Measurements from ENCODE around the gene IFI35.

The IFI35 gene

DNA sequence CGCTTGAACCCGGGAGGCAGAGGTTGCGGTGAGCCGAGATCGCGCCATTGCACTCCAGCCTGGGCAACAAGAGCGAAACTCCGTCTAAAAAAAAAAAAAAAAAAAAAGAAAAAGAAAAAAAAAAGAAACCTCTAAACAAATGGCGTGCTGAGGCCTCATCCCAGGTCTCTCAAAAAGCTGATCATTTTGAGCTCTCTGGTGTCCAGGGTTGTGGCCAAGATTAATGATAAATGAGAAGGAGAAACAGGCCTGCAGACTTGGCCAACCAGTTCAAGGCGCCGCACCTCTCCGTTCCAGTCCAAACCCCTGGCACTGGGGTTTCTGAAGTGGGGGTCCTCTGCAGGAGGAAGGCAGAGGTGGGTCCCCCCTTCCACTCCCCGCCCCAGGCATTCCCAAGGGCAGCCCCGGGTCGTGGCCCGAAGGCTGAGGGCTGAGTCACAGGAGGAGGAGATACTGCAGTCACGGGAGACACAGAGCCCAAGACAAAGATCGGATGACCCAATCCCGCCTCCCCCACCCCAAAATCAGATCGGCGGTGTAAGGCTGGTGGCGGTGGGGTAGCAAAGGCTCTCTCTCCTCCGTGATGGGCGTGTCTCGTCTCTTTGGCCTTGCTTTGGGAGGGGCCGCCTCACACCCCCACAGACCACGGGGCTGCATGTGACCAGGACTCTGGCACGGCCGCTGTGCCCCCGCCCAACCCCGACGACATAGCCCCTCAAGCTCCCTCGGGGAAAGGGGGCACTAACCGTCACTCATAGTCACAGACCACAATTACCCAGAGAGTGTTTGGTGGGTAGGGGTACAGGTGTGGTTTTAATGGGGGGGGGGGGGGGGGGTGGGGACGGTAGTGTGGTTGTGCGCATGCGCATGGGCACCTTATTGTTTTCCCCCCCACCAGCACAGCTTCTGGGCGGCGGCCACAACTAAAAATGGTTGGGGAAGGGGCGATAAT, 14.5 kb downstream of the IFI35 start:
- ATAC-seq, result peak; percentile 38
- TF ChIP-seq ISL1 (CRISPR knock-in tag; IDR thresholded peaks at IDR 0.05) (no peak), TOX (CRISPR knock-in tag; IDR thresholded peaks at IDR 0.05; ENCODE audit: borderline replicate concordance) (no peak), ZFP3 (CRISPR knock-in tag; IDR thresholded peaks at IDR 0.05) (no peak), ARNTL (CRISPR knock-in tag; IDR thresholded peaks at IDR 0.05; ENCODE audit: borderline replicate concordance, low read depth) (no peak), GLIS3 (CRISPR knock-in tag; IDR thresholded peaks at IDR 0.05) (no peak), OSR1 (CRISPR knock-in tag; IDR thresholded peaks at IDR 0.05) (no peak), ESRRG (CRISPR knock-in tag; IDR thresholded peaks at IDR 0.05) (no peak), ZC3H10 (CRISPR knock-in tag; IDR thresholded peaks at IDR 0.05) (no peak), BACH2 (CRISPR knock-in tag; IDR thresholded peaks at IDR 0.05; ENCODE audit: borderline replicate concordance) (no peak), PPARA (CRISPR knock-in tag; IDR thresholded peaks at IDR 0.05; ENCODE audit: borderline replicate concordance) (no peak), ZNF70 (CRISPR knock-in tag; IDR thresholded peaks at IDR 0.05) (peak; percentile 41; the same call in 1 of the 2 replicates), TCF4 (CRISPR knock-in tag; IDR thresholded peaks at IDR 0.05; ENCODE audit: borderline replicate concordance) (no peak)
- TF ChIP-seq, protein P1, sequence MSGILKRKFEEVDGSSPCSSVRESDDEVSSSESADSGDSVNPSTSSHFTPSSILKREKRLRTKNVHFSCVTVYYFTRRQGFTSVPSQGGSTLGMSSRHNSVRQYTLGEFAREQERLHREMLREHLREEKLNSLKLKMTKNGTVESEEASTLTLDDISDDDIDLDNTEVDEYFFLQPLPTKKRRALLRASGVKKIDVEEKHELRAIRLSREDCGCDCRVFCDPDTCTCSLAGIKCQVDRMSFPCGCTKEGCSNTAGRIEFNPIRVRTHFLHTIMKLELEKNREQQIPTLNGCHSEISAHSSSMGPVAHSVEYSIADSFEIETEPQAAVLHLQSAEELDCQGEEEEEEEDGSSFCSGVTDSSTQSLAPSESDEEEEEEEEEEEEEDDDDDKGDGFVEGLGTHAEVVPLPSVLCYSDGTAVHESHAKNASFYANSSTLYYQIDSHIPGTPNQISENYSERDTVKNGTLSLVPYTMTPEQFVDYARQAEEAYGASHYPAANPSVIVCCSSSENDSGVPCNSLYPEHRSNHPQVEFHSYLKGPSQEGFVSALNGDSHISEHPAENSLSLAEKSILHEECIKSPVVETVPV (CRISPR knock-in tag; IDR thresholded peaks at IDR 0.05), result no peak
- TF ChIP-seq, protein P2, sequence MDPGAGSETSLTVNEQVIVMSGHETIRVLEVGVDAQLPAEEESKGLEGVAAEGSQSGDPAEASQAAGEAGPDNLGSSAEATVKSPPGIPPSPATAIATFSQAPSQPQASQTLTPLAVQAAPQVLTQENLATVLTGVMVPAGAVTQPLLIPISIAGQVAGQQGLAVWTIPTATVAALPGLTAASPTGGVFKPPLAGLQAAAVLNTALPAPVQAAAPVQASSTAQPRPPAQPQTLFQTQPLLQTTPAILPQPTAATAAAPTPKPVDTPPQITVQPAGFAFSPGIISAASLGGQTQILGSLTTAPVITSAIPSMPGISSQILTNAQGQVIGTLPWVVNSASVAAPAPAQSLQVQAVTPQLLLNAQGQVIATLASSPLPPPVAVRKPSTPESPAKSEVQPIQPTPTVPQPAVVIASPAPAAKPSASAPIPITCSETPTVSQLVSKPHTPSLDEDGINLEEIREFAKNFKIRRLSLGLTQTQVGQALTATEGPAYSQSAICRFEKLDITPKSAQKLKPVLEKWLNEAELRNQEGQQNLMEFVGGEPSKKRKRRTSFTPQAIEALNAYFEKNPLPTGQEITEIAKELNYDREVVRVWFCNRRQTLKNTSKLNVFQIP (CRISPR knock-in tag; IDR thresholded peaks at IDR 0.05; ENCODE audit: borderline replicate concordance, low read depth), result no peak
- TF ChIP-seq, protein P3, sequence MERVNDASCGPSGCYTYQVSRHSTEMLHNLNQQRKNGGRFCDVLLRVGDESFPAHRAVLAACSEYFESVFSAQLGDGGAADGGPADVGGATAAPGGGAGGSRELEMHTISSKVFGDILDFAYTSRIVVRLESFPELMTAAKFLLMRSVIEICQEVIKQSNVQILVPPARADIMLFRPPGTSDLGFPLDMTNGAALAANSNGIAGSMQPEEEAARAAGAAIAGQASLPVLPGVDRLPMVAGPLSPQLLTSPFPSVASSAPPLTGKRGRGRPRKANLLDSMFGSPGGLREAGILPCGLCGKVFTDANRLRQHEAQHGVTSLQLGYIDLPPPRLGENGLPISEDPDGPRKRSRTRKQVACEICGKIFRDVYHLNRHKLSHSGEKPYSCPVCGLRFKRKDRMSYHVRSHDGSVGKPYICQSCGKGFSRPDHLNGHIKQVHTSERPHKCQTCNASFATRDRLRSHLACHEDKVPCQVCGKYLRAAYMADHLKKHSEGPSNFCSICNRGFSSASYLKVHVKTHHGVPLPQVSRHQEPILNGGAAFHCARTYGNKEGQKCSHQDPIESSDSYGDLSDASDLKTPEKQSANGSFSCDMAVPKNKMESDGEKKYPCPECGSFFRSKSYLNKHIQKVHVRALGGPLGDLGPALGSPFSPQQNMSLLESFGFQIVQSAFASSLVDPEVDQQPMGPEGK (CRISPR knock-in tag; IDR thresholded peaks at IDR 0.05; ENCODE audit: borderline replicate concordance), result peak; percentile 56; the same call in 1 of the 2 replicates

DNA sequence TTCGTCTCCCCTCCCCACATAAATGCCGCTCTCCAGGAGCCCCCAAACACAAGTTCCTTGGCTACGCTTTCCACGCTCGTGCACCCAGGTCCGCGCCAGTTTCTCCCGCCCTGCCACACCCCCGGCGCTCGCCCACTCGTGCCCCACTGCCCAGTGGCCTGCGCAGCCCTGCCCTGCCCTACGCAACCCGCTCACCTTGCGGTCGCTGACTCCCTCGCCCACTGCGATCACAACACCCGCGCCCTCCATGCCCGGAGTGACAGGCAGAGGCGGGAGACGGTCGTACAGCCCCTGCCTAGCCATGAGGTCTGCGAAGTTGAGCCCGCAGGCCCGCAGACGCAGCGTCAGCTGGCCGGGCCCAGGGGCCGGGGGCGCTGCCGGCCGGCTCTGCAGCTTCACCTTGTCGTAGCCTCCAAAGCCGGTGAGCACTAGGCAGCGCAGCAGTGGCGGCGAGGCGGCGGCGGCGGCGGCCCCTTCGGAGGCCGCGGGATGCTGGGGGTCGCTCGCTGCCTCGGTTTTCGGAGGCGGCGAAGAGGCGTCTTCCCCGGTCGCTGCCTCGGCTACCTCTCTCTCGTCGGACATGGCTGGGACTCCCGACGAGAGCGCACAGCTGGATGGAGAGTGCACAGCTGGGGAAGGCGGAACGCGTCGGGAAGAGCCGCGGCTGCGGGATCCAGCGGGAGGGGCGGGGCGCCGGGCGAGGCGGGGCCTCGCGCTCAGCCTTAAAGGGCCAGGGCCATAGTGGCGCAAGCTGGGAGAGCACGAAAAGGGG, 15.3 kb downstream of the IFI35 start, which contains the start of gene VAT1:
Gene VAT1, minus strand, starts transcription at position 645 of the 772 bp plus-strand sequence. Its CDS starts 63 bp downstream, at position 582.
- TF ChIP-seq ARNTL (CRISPR knock-in tag; IDR thresholded peaks at IDR 0.05; ENCODE audit: borderline replicate concordance, low read depth), result no peak
- TF ChIP-seq GLIS3 (CRISPR knock-in tag; IDR thresholded peaks at IDR 0.05), result no peak
- TF ChIP-seq, protein P4, sequence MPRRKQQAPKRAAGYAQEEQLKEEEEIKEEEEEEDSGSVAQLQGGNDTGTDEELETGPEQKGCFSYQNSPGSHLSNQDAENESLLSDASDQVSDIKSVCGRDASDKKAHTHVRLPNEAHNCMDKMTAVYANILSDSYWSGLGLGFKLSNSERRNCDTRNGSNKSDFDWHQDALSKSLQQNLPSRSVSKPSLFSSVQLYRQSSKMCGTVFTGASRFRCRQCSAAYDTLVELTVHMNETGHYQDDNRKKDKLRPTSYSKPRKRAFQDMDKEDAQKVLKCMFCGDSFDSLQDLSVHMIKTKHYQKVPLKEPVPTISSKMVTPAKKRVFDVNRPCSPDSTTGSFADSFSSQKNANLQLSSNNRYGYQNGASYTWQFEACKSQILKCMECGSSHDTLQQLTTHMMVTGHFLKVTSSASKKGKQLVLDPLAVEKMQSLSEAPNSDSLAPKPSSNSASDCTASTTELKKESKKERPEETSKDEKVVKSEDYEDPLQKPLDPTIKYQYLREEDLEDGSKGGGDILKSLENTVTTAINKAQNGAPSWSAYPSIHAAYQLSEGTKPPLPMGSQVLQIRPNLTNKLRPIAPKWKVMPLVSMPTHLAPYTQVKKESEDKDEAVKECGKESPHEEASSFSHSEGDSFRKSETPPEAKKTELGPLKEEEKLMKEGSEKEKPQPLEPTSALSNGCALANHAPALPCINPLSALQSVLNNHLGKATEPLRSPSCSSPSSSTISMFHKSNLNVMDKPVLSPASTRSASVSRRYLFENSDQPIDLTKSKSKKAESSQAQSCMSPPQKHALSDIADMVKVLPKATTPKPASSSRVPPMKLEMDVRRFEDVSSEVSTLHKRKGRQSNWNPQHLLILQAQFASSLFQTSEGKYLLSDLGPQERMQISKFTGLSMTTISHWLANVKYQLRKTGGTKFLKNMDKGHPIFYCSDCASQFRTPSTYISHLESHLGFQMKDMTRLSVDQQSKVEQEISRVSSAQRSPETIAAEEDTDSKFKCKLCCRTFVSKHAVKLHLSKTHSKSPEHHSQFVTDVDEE (CRISPR knock-in tag; IDR thresholded peaks at IDR 0.05), result no peak
- TF ChIP-seq, protein P1 (CRISPR knock-in tag; IDR thresholded peaks at IDR 0.05), result no peak
- TF ChIP-seq, protein P5, sequence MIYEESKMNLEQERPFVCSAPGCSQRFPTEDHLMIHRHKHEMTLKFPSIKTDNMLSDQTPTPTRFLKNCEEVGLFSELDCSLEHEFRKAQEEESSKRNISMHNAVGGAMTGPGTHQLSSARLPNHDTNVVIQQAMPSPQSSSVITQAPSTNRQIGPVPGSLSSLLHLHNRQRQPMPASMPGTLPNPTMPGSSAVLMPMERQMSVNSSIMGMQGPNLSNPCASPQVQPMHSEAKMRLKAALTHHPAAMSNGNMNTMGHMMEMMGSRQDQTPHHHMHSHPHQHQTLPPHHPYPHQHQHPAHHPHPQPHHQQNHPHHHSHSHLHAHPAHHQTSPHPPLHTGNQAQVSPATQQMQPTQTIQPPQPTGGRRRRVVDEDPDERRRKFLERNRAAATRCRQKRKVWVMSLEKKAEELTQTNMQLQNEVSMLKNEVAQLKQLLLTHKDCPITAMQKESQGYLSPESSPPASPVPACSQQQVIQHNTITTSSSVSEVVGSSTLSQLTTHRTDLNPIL (CRISPR knock-in tag; IDR thresholded peaks at IDR 0.05; ENCODE audit: low read depth), result no peak
- no peak for TF ChIP-seq RARB (CRISPR knock-in tag; IDR thresholded peaks at IDR 0.05)
- peak; percentile 81 for ATAC-seq

All from SK-N-SH treated with all-trans-retinoic acid at 6 μM for 48 hours (cell line).